GM12872 (cell line): ENCODE results near the gene EXOC3L4.

ENCODE experiments used
- CTCF ChIP-seq: IDR thresholded peaks from 3 replicates; pipeline ENCODE4 v1.5.1; 2011; ENCODE audit warnings: low read depth, mild to moderate bottlenecking, low read length, moderate library complexity; ENCODE audit not compliant: insufficient read depth

Gene EXOC3L4

GRCh38 chr14:103112400-103113243 is 18.1 kb downstream of the EXOC3L4 start:
- TF ChIP-seq CTCF, result no peak

- no peak for TF ChIP-seq CTCF
Observed at GRCh38 chr14:103113303-103113702, 18.8 kb downstream of the EXOC3L4 start.

- TF ChIP-seq CTCF, result no peak
Observed at GRCh38 chr14:103113774-103114173, 19.2 kb downstream of the EXOC3L4 start.

GRCh38 chr14:103115845-103116572 is 21.5 kb downstream of the EXOC3L4 start:
- TF ChIP-seq CTCF, result no peak

GRCh38 chr14:103116636-103117035 is 22.1 kb downstream of the EXOC3L4 start:
- no peak for TF ChIP-seq CTCF

- TF ChIP-seq CTCF, result no peak
Observed at GRCh38 chr14:103118018-103118662, 23.6 kb downstream of the EXOC3L4 start.
